ENCODE data around the gene ZNF554.

DNA sequence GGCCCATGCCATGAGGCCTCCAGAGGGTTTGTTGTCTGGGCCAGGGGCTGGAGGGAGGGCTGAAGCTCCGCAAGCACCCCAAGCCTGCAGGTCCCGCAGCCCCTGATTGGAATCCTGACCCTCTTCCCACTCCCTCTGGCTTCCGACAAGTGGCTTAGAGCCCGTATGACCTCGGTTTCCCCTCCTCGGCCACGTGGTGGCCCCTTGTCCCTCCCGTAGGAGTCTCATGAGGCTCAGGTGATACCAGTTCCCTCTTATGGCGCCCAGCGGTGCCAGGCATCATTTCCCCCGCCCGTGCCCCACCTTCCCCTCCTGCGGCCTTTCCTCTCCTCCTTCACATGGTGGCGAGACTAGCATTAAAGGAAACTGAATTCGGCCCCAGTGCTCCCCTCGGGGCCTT is 28.2 kb upstream of the ZNF554 start:
- no peak for TF ChIP-seq ZNF274 (IDR thresholded peaks at IDR 0.05; ENCODE audit: low read depth, low read length)
- TF ChIP-seq YY1 (IDR thresholded peaks at IDR 0.05; ENCODE audit: insufficient read depth, insufficient read length), result no peak
- TF ChIP-seq SUZ12 (IDR thresholded peaks at IDR 0.05; ENCODE audit: extremely low read depth, insufficient read depth, insufficient read length), result no peak

Data from NT2/D1 (cell line).